Choroid plexus epithelial cell (primary cell): ENCODE results near the gene RPL10A.
A peak's percentile ranks its signal among the peaks of the same experiment; 100 is the strongest.

ENCODE experiments used
- DNase-seq: peaks from one replicate; pipeline ENCODE4 v3.0.0-alpha.2; 2010; ENCODE audit warnings: low read depth
- H3K4me3 ChIP-seq: 2 replicates; pipeline ENCODE4 v1.5.1; 2011; ENCODE audit warnings: low read depth, mild to moderate bottlenecking, control low read depth, low read length, moderate library complexity
- CTCF ChIP-seq: conservative IDR thresholded peaks from 2 replicates; pipeline ENCODE4 v1.5.1; 2011; ENCODE audit warnings: low read depth, mild to moderate bottlenecking, control low read depth, inconsistent platforms, low read length, moderate library complexity

The RPL10A gene

GRCh38 chr6:35439308-35439707, 28.9 kb upstream of the RPL10A start:
- DNase-seq, result no peak
- no peak overlapping the region for H3K4me3 ChIP-seq
- TF ChIP-seq CTCF, result no peak

- TF ChIP-seq CTCF, result no peak
- no peak overlapping the region for H3K4me3 ChIP-seq
- DNase-seq, result no peak
Measured at GRCh38 chr6:35441205-35441604, 27.0 kb upstream of the RPL10A start.

GRCh38 chr6:35441642-35442041, 26.6 kb upstream of the RPL10A start:
- no peak for DNase-seq
- no peak for TF ChIP-seq CTCF

GRCh38 chr6:35442693-35443092, 25.5 kb upstream of the RPL10A start:
- H3K4me3 ChIP-seq, result no peak overlapping the region
- DNase-seq, result no peak
- TF ChIP-seq CTCF, result no peak

More at GRCh38 chr6:35441642-35442041, 26.6 kb upstream of the RPL10A start:
- no peak overlapping the region for H3K4me3 ChIP-seq

GRCh38 chr6:35443341-35444030, 24.7 kb upstream of the RPL10A start:
- no peak overlapping the region for H3K4me3 ChIP-seq
- TF ChIP-seq CTCF, result no peak
- DNase-seq, result no peak

- H3K4me3 ChIP-seq, result no peak overlapping the region
- peak; percentile 26 for DNase-seq
- TF ChIP-seq CTCF, result no peak
Measured at GRCh38 chr6:35445691-35446090, 22.5 kb upstream of the RPL10A start.

- no peak for DNase-seq
- no peak for TF ChIP-seq CTCF
- no peak overlapping the region for H3K4me3 ChIP-seq
Measured at GRCh38 chr6:35448191-35448590, 20.0 kb upstream of the RPL10A start.
